Stomach (tissue), 9 donors: ENCODE measurements around the gene NDC1. TPM values are rescaled to one million over a fixed set of nuclear protein-coding genes. Genes with fewer than 3 reads are reported as not detected.
A peak's percentile ranks its signal among the peaks of the same experiment; 100 is the strongest.

Experiments
- DNase-seq, 2 donors: peaks; one replicate each; pipeline versions ENCODE4 v3.0.0 to v3.0.0-alpha.2; 2013 to 2019
- H3K27ac ChIP-seq, 5 donors: fragments of 200-600 bp in 4 of 5; sonication (generic) in 4 of 5; one replicate each; pipeline ENCODE4 v1.5.1; 2013 to 2019; ENCODE audit warnings: mild to moderate bottlenecking in 1 of 5, moderate library complexity in 1 of 5
- H3K27me3 ChIP-seq, 3 donors: fragments of 200-600 bp; sonication (generic); one replicate each; pipeline ENCODE4 v1.5.1; 2017 to 2019; ENCODE audit warnings: mixed run types in 1 of 3
- H3K36me3 ChIP-seq, 4 donors: fragments of 200-600 bp; sonication (generic); 1 replicate in 3 of 4; 2 replicates in 1 of 4; pipeline ENCODE4 v1.5.1; 2016 to 2019
- H3K4me1 ChIP-seq, 4 donors: fragments of 200-600 bp; sonication (generic); one replicate each; pipeline ENCODE4 v1.5.1; 2016 to 2019
- H3K4me3 ChIP-seq, 4 donors: fragments of 200-600 bp; sonication (generic) in 3 of 4; one replicate each; pipeline ENCODE4 v1.5.1; 2016 to 2019; ENCODE audit warnings: mild to moderate bottlenecking in 1 of 4
- H3K9me3 ChIP-seq, 4 donors: fragments of 200-600 bp; sonication (generic); one replicate each; pipeline ENCODE4 v1.5.1; 2016 to 2019
- CTCF ChIP-seq, 7 experiments: fragments of 450-650 bp in 4 of 7; fragments of 200-600 bp in 3 of 7; sonication (generic) in 3 of 7; IDR thresholded peaks; one replicate each; pipeline ENCODE4 v1.5.1; 2016 to 2019; ENCODE audit warnings: antibody characterized with exemption in 7 of 7, control low read depth in 2 of 7, mild to moderate bottlenecking in 1 of 7
- EP300 ChIP-seq: sonication (generic); formaldehyde crosslinking; IDR thresholded peaks from one replicate; pipeline ENCODE4 v1.6.1; 2017; ENCODE audit warnings: antibody characterized with exemption
- POLR2A ChIP-seq, 4 donors: fragments of 450-650 bp; IDR thresholded peaks; one replicate each; pipeline ENCODE4 v1.6.1; 2016; ENCODE audit warnings: antibody characterized with exemption in 4 of 4, control low read depth in 2 of 4, mild to moderate bottlenecking in 1 of 4, moderate library complexity in 1 of 4
- POLR2AphosphoS5 ChIP-seq, 3 donors: sonication (generic); formaldehyde crosslinking; IDR thresholded peaks; one replicate each; pipeline ENCODE4 v1.6.1; 2016; ENCODE audit warnings: antibody characterized with exemption in 3 of 3
- WGBS, 5 donors: extraction: QIAGEN DNeasy Blood & Tissue Kit in 3 of 5; methylation state at CpG; one replicate each; pipeline versions ENCODE4 v1.1.5 to v1.1.7; 2013 to 2018; 5-methylcytosine and 5-hydroxymethylcytosine counted together
- intact Hi-C: fragments of 100-400 bp; cut with DNase I; formaldehyde crosslinking; loops from one replicate; pipeline ENCODE4 v1.15.1; 2023; ENCODE audit warnings: low total_unique reads
- polyA plus RNA-seq, 3 donors: library from polyadenylated mRNA; stranded (reverse); fragments of 200-250 nt; gene quantifications; one replicate each; pipeline ENCODE4 v1.2.3, GENCODE V29; 2013
- total RNA-seq, 5 donors: library from RNA; depleted of rRNA; stranded (reverse); fragments of >200 nt; gene quantifications; one replicate each; pipeline versions ENCODE4 v1.1.0 to v1.2.3, GENCODE V29; 2014 to 2016
- donor health status: healthy with polysubstance abuse.
- donor health status: Bipolar disorder and iron deficiency.
- donor health status: healthy.

NDC1 gene
- total and polyA plus RNA-seq, 8 donors = 2.6 to 46.9 (median 7.7) TPM

GRCh38 chr1:53719469-53719868 lies 118.6 kb downstream of the NDC1 start:
- intact Hi-C loops = no loop called here

DNA sequence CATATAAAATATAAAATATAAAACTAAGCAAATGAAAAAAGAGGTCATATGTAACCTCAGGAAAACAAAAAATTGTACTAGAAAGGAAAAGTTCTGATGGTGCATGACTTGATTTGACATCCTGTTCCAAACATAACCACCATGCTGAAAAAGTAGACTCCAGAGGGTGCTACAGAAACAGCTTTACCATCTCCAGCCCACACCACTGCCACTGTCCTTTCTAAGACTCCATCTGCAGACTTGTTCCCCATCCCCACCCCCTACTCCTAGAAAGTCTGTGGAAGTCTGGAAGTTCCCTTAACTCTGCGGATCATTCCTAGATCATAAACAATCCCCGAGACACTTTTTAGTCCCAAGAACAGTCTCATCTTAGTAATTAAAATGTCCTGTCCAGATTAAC lies 119.7 kb downstream of the NDC1 start:
- no peak overlapping the region for H3K27ac ChIP-seq
- no peak for TF ChIP-seq POLR2A (IDR thresholded peaks at IDR 0.05)
- no peak for TF ChIP-seq EP300
- TF ChIP-seq POLR2AphosphoS5 (IDR thresholded peaks at IDR 0.05) = no peak
- H3K27me3 ChIP-seq = peaks cover 0 to 25% (median 0%) of the 10 kb centered on the region in 3 donors
- no peaks in the 10 kb centered on the region for H3K36me3 ChIP-seq
- no peaks in the 10 kb centered on the region for H3K4me1 ChIP-seq
- no peak for DNase-seq
- H3K4me3 ChIP-seq = no peak overlapping the region
- 47 to 80% (median 74%) methylated on average over 2 of the region's 2 CpGs for WGBS, 5 donors
- intact Hi-C loops = no loop called here
- no peaks in the 10 kb centered on the region for H3K9me3 ChIP-seq

More at GRCh38 chr1:53719469-53719868, 118.6 kb downstream of the NDC1 start:
- TF ChIP-seq POLR2A (IDR thresholded peaks at IDR 0.05) (no peak), CTCF (IDR thresholded peaks at IDR 0.05) (no peak)
- no peaks in the 10 kb centered on the region for H3K4me1 ChIP-seq
- H3K27ac ChIP-seq = no peak overlapping the region
- H3K9me3 ChIP-seq = no peaks in the 10 kb centered on the region
- DNase-seq = no peak
- 71 to 95% (median 88%) methylated on average over 2 of the region's 2 CpGs for WGBS, 5 donors
- peaks cover 0 to 24% (median 0%) of the 10 kb centered on the region in 3 donors for H3K27me3 ChIP-seq
- no peak overlapping the region for H3K4me3 ChIP-seq
- H3K36me3 ChIP-seq = no peaks in the 10 kb centered on the region

- H3K27ac ChIP-seq = no peak overlapping the region
- no peak for TF ChIP-seq POLR2AphosphoS5 (IDR thresholded peaks at IDR 0.05)
- no peak for TF ChIP-seq CTCF (IDR thresholded peaks at IDR 0.05)
- no peak for TF ChIP-seq EP300
- TF ChIP-seq POLR2A (IDR thresholded peaks at IDR 0.05) = no peak
- DNase-seq = no peak
- H3K4me1 ChIP-seq = no peaks in the 10 kb centered on the region
- H3K9me3 ChIP-seq = no peaks in the 10 kb centered on the region
- H3K4me3 ChIP-seq = no peak overlapping the region
- H3K27me3 ChIP-seq = peaks cover 0 to 25% (median 0%) of the 10 kb centered on the region in 3 donors
- no peaks in the 10 kb centered on the region for H3K36me3 ChIP-seq
- intact Hi-C loops = no loop called here
- 75 to 84% (median 80%) methylated on average over 6 of the region's 6 CpGs for WGBS, 5 donors
These were observed 120.9 kb downstream of the NDC1 start for GRCh38 chr1:53717025-53717804.

DNA sequence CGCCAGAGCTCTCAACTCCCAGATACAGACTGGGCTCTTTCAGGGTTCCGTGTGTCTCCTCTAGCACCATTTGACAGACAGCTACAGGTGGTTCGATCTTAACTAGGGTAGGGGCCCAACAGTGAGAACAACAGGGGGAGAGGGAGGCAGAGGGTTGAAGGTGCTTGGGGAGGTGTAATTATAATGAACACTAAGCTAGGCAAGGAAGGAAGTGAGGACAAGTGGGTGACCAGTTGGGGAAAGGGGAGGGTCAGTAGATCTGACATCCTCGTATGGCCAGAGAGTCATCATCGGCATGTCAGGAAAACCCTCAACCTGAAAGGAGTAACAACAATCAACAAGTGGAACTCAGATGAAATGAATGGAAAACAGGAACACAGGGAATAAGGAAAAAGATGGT lies 121.9 kb downstream of the NDC1 start:
- no peak for DNase-seq
- 78 to 85% (median 82%) methylated on average over 5 of the region's 5 CpGs for WGBS, 5 donors
- Histone ChIP-seq H3K36me3 (no peaks in the 10 kb centered on the region), H3K27ac (no peak overlapping the region), H3K4me3 (no peak overlapping the region), H3K27me3 (peaks cover 0 to 25% (median 0%) of the 10 kb centered on the region in 3 donors), H3K4me1 (no peaks in the 10 kb centered on the region), H3K9me3 (no peaks in the 10 kb centered on the region)
- intact Hi-C loops = no loop called here
- no peak for TF ChIP-seq POLR2A (IDR thresholded peaks at IDR 0.05)
- no peak for TF ChIP-seq CTCF (IDR thresholded peaks at IDR 0.05)
- no peak for TF ChIP-seq POLR2AphosphoS5 (IDR thresholded peaks at IDR 0.05)
- no peak for TF ChIP-seq EP300

DNA sequence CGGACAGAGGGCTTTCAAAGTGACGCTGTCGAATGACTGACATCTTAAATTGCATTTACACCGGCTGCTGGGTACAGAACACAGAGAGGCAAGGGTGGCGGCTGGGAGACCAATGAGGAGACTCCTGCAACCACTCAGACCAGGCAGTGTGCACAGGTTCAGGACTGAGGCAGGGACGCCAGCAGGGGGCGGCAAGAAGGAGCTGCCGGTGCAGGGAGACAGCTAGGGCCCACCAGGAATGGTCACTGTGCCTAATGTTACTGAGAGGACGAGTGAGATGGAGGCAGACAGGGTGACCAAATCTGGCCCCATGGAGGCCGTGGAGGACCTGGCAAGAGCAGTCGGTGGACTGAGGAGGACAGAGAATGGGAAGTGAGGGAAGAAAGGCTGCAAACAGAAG lies 122.6 kb downstream of the NDC1 start:
- DNase-seq = peak in 1 of 2 donors; percentile 47
- 52 to 58% (median 55%) methylated on average over 11 of the region's 11 CpGs for WGBS, 5 donors

More for the DNA sequence above, 122.6 kb downstream of the NDC1 start:
- Histone ChIP-seq H3K36me3 (no peaks in the 10 kb centered on the region), H3K27me3 (peaks cover 0 to 25% (median 0%) of the 10 kb centered on the region in 3 donors), H3K4me3 (no peak overlapping the region), H3K4me1 (no peaks in the 10 kb centered on the region), H3K9me3 (no peaks in the 10 kb centered on the region), H3K27ac (no peak overlapping the region)
- intact Hi-C loops = no loop called here
- no peak for TF ChIP-seq POLR2A (IDR thresholded peaks at IDR 0.05)
- peak in 1 of 7 experiments; percentile 13 for TF ChIP-seq CTCF (IDR thresholded peaks at IDR 0.05)
- no peak for TF ChIP-seq POLR2AphosphoS5 (IDR thresholded peaks at IDR 0.05)
- TF ChIP-seq EP300 = no peak
